ENCODE results near the gene ARF1. TPM values are rescaled to one million over a fixed set of nuclear protein-coding genes. Genes with fewer than 3 reads are reported as not detected.
"Not testable (repeated sequence)": the region's sequence is repeated elsewhere in the genome, so short reads cannot be mapped to it uniquely, and the experiment has no call there.

ARF1 gene
- total RNA-seq, 1 experiment from 2014 or later, result 512 TPM

GRCh38 chr1:228110556-228110955 is 28.0 kb downstream of the ARF1 start:
- H3K4me1 Mint-ChIP-seq (ENCODE audit: low read depth, unreplicated experiment), result peaks cover 25% of the 10 kb centered on the region
- H3K4me3 Mint-ChIP-seq (ENCODE audit: low read depth, unreplicated experiment), result peak overlapping the region; percentile 89
- CTCF ChIA-PET, result interaction anchor here (1.0 to 1.6 kb wide), 3 partner anchors 27 to 111 kb away, joined by 4 to 7 read pairs (median 5); partner anchors contain the start of gene IBA57
- no peak overlapping the region for H3K27ac Mint-ChIP-seq (ENCODE audit: unreplicated experiment)
- H3K9me3 Mint-ChIP-seq (ENCODE audit: low read depth, unreplicated experiment), result no peaks in the 10 kb centered on the region
- no peaks in the 10 kb centered on the region for H3K27me3 Mint-ChIP-seq (ENCODE audit: unreplicated experiment)
- TSS peak; percentile 15 for BruUV-seq (replicated peaks)
- intact Hi-C loops (cut with micrococcal nuclease; ENCODE audit: unreplicated experiment), result no loop called here
- no peak for TF ChIP-seq CTCF (IDR thresholded peaks at IDR 0.05; ENCODE audit: unreplicated experiment)
- DNase-seq, result no peak
- H3K36me3 Mint-ChIP-seq (ENCODE audit: insufficient read depth, unreplicated experiment), result peaks cover 44% of the 10 kb centered on the region

GRCh38 chr1:228111315-228111714 is 28.8 kb downstream of the ARF1 start:
- H3K27ac Mint-ChIP-seq (ENCODE audit: unreplicated experiment); intact Hi-C loops (cut with micrococcal nuclease; ENCODE audit: unreplicated experiment); BruUV-seq (replicated peaks); CTCF ChIA-PET; H3K27me3 Mint-ChIP-seq (ENCODE audit: unreplicated experiment); H3K9me3 Mint-ChIP-seq (ENCODE audit: low read depth, unreplicated experiment); DNase-seq; H3K4me3 Mint-ChIP-seq (ENCODE audit: low read depth, unreplicated experiment): not testable (repeated sequence)
- H3K4me1 Mint-ChIP-seq (ENCODE audit: low read depth, unreplicated experiment), result peaks cover 25% of the 10 kb centered on the region
- H3K36me3 Mint-ChIP-seq (ENCODE audit: insufficient read depth, unreplicated experiment), result peaks cover 43% of the 10 kb centered on the region

- intact Hi-C loops (cut with micrococcal nuclease; ENCODE audit: unreplicated experiment), result no loop called here
- CTCF ChIA-PET, result no interaction called here
- Mint-ChIP-seq H3K27ac (ENCODE audit: unreplicated experiment) (no peak overlapping the region), H3K27me3 (ENCODE audit: unreplicated experiment) (no peaks in the 10 kb centered on the region), H3K9me3 (ENCODE audit: low read depth, unreplicated experiment) (no peaks in the 10 kb centered on the region), H3K36me3 (ENCODE audit: insufficient read depth, unreplicated experiment) (peaks cover 42% of the 10 kb centered on the region), H3K4me1 (ENCODE audit: low read depth, unreplicated experiment) (peaks cover 25% of the 10 kb centered on the region), H3K4me3 (ENCODE audit: low read depth, unreplicated experiment) (no peak overlapping the region)
- no peak for DNase-seq
- no TSS peak for BruUV-seq (replicated peaks)
- TF ChIP-seq CTCF (IDR thresholded peaks at IDR 0.05; ENCODE audit: unreplicated experiment), result no peak
These were observed 29.7 kb downstream of the ARF1 start for GRCh38 chr1:228112167-228112566.

GRCh38 chr1:228112617-228113016 is 30.1 kb downstream of the ARF1 start:
- Mint-ChIP-seq H3K27ac (ENCODE audit: unreplicated experiment) (no peak overlapping the region), H3K36me3 (ENCODE audit: insufficient read depth, unreplicated experiment) (peaks cover 37% of the 10 kb centered on the region), H3K4me3 (ENCODE audit: low read depth, unreplicated experiment) (no peak overlapping the region), H3K27me3 (ENCODE audit: unreplicated experiment) (no peaks in the 10 kb centered on the region), H3K4me1 (ENCODE audit: low read depth, unreplicated experiment) (peaks cover 25% of the 10 kb centered on the region), H3K9me3 (ENCODE audit: low read depth, unreplicated experiment) (no peaks in the 10 kb centered on the region)
- CTCF ChIA-PET, result no interaction called here
- no TSS peak for BruUV-seq (replicated peaks)
- no peak for DNase-seq
- intact Hi-C loops (cut with micrococcal nuclease; ENCODE audit: unreplicated experiment), result no loop called here
- TF ChIP-seq CTCF (IDR thresholded peaks at IDR 0.05; ENCODE audit: unreplicated experiment), result no peak

- no peak for DNase-seq
- no peak overlapping the region for H3K27ac Mint-ChIP-seq (ENCODE audit: unreplicated experiment)
- no peak for TF ChIP-seq CTCF (IDR thresholded peaks at IDR 0.05; ENCODE audit: unreplicated experiment)
- CTCF ChIA-PET, result no interaction called here
- no peaks in the 10 kb centered on the region for H3K27me3 Mint-ChIP-seq (ENCODE audit: unreplicated experiment)
- H3K9me3 Mint-ChIP-seq (ENCODE audit: low read depth, unreplicated experiment), result peaks cover 6% of the 10 kb centered on the region
- H3K4me1 Mint-ChIP-seq (ENCODE audit: low read depth, unreplicated experiment), result peaks cover 5% of the 10 kb centered on the region
- peaks cover 15% of the 10 kb centered on the region for H3K36me3 Mint-ChIP-seq (ENCODE audit: insufficient read depth, unreplicated experiment)
- no peak overlapping the region for H3K4me3 Mint-ChIP-seq (ENCODE audit: low read depth, unreplicated experiment)
- intact Hi-C loops (cut with micrococcal nuclease; ENCODE audit: unreplicated experiment), result no loop called here
- no TSS peak for BruUV-seq (replicated peaks)
These were observed 32.3 kb downstream of the ARF1 start for GRCh38 chr1:228114827-228115226.

Measured in Calu3 (cell line).